ENCODE data around the gene SMOC2. TPM values are rescaled to one million over a fixed set of nuclear protein-coding genes. Genes with fewer than 3 reads are reported as not detected.
"Not testable (repeated sequence)": the region's sequence is repeated elsewhere in the genome, so short reads cannot be mapped to it uniquely, and the experiment has no call there.

The SMOC2 gene
- total RNA-seq, 4 donors from 2014 or later: 74.7 to 139 (median 118) TPM

GRCh38 chr6:168562576-168563151 is 121.7 kb downstream of the SMOC2 start:
- 81 to 85% methylated on average over 29 of the region's 29 CpGs for WGBS, 2 donors
- no peaks in the 10 kb centered on the region for H3K9me3 ChIP-seq
- no peaks in the 10 kb centered on the region for H3K36me3 ChIP-seq
- TF ChIP-seq CTCF (IDR thresholded peaks at IDR 0.05) (no peak), POLR2A (IDR thresholded peaks at IDR 0.05) (no peak), EP300 (IDR thresholded peaks at IDR 0.05) (no peak)
- no peak for DNase-seq (ENCODE audit: low spot score in 2 of 2)
- H3K4me3 ChIP-seq: no peak overlapping the region
- H3K4me1 ChIP-seq: no peaks in the 10 kb centered on the region
- no peaks in the 10 kb centered on the region for H3K27me3 ChIP-seq
- no peak overlapping the region for H3K27ac ChIP-seq

DNA sequence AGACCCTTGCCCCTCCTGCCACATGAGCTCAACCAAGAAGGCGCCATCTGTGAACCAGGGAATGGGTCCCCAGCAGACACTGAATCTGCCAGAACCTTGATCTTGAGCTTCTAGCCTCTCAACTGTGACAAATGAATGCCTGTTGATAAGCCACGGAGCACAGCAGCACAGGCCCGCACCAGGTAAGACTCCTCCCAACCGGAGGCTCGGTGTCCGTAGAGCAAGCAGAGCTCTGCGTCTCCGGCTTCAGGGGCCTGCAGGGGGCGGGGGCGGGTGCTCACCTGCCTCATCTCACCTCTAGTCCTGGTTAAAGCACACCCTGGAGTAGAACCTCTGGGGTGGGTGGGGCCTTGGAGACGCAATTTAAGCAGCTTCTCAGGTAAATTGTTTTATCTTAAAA is 122.7 kb downstream of the SMOC2 start:
- TF ChIP-seq EP300 (IDR thresholded peaks at IDR 0.05) (no peak), POLR2A (IDR thresholded peaks at IDR 0.05) (no peak), CTCF (IDR thresholded peaks at IDR 0.05) (no peak)
- Histone ChIP-seq H3K36me3 (no peaks in the 10 kb centered on the region), H3K4me1 (no peaks in the 10 kb centered on the region), H3K27ac (no peak overlapping the region), H3K27me3 (no peaks in the 10 kb centered on the region), H3K9me3 (no peaks in the 10 kb centered on the region), H3K4me3 (no peak overlapping the region)
- no peak for DNase-seq (ENCODE audit: low spot score in 2 of 2)
- 80 to 84% methylated on average over 11 of the region's 11 CpGs for WGBS, 2 donors

- Histone ChIP-seq H3K4me1 (no peaks in the 10 kb centered on the region), H3K36me3 (no peaks in the 10 kb centered on the region), H3K27me3 (no peaks in the 10 kb centered on the region), H3K27ac (no peak overlapping the region), H3K9me3 (no peaks in the 10 kb centered on the region), H3K4me3 (no peak overlapping the region)
- 85 to 92% methylated on average over 4 of the region's 4 CpGs for WGBS, 2 donors
- no peak for DNase-seq (ENCODE audit: low spot score in 2 of 2)
- TF ChIP-seq EP300 (IDR thresholded peaks at IDR 0.05) (no peak), POLR2A (IDR thresholded peaks at IDR 0.05) (no peak)
Observed at GRCh38 chr6:168565112-168565511, 124.1 kb downstream of the SMOC2 start.

GRCh38 chr6:168570211-168570610 is 129.2 kb downstream of the SMOC2 start:
- DNase-seq (ENCODE audit: low spot score in 2 of 2): no peak
- TF ChIP-seq POLR2A (IDR thresholded peaks at IDR 0.05): no peak
- TF ChIP-seq CTCF (IDR thresholded peaks at IDR 0.05): no peak
- no peak for TF ChIP-seq EP300 (IDR thresholded peaks at IDR 0.05)
- H3K4me3 ChIP-seq: no peak overlapping the region
- no peaks in the 10 kb centered on the region for H3K27me3 ChIP-seq
- WGBS, 2 donors: 67 to 73% methylated on average over 11 of the region's 11 CpGs
- H3K4me1 ChIP-seq: peaks cover 0 to 10% (median 0%) of the 10 kb centered on the region in 4 donors
- no peak overlapping the region for H3K27ac ChIP-seq
- H3K36me3 ChIP-seq: no peaks in the 10 kb centered on the region
- no peaks in the 10 kb centered on the region for H3K9me3 ChIP-seq

DNA sequence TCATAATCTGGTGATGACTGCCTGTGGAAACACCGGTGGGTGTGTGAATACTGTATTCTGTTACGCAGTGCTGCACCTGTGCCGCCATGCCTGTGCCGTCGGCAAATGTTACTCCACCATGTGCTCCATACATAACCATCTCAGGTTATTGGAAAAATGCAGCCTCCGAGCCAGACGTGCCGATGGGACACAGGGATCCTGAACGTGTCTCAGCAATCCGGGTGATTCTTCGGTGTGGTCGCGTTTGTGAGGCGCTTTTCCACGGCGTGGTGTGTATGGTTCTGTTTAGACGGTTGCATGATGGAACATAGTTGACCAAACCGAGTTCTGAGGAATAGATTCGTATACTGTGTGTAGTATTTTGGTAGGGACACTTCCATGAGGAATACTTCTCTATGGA is 130.3 kb downstream of the SMOC2 start:
- no peak for DNase-seq (ENCODE audit: low spot score in 2 of 2)
- TF ChIP-seq POLR2A (IDR thresholded peaks at IDR 0.05) (no peak), EP300 (IDR thresholded peaks at IDR 0.05) (no peak), CTCF (IDR thresholded peaks at IDR 0.05) (no peak)
- Histone ChIP-seq H3K27ac (no peak overlapping the region), H3K4me1 (peaks cover 0 to 18% (median 0%) of the 10 kb centered on the region in 4 donors), H3K4me3 (no peak overlapping the region), H3K27me3 (no peaks in the 10 kb centered on the region), H3K9me3 (no peaks in the 10 kb centered on the region), H3K36me3 (no peaks in the 10 kb centered on the region)
- WGBS, 2 donors: 94 to 95% methylated on average over 19 of the region's 19 CpGs

GRCh38 chr6:168573276-168573835 is 132.4 kb downstream of the SMOC2 start:
- not testable (repeated sequence) for H3K27me3 ChIP-seq; H3K4me3 ChIP-seq; DNase-seq (ENCODE audit: low spot score in 2 of 2); H3K27ac ChIP-seq; H3K9me3 ChIP-seq; H3K36me3 ChIP-seq
- WGBS, 2 donors: 86 to 95% methylated on average over 24 to 26 of the region's 28 CpGs
- H3K4me1 ChIP-seq: peaks cover 0 to 28% (median 0%) of the 10 kb centered on the region in 4 donors

Measured in tibial nerve (tissue), 4 donors.